ENCODE results near the gene OR13A1.

GRCh38 chr10:45255706-45256105, 59.7 kb downstream of the OR13A1 start:
- TF ChIP-seq CTCF (IDR thresholded peaks at IDR 0.05; ENCODE audit: low read depth, low read length) (no peak), POLR2A (IDR thresholded peaks at IDR 0.05; ENCODE audit: extremely low read depth, insufficient read length) (no peak)
